HG02943 (cell line): ENCODE measurements around the gene NXF3.
"Not testable (repeated sequence)": the region's sequence is repeated elsewhere in the genome, so short reads cannot be mapped to it uniquely, and the experiment has no call there.

ENCODE experiments used
- ATAC-seq: cut with Tn5 transposase; IDR thresholded peaks from one replicate; pipeline ENCODE4 v1.9.1; 2021; ENCODE audit warnings: mild to moderate bottlenecking, low read depth, moderate library complexity; ENCODE audit not compliant: unreplicated experiment

The NXF3 gene

GRCh38 chrX:103052625-103053024, 40.3 kb downstream of the NXF3 start:
- no peak for ATAC-seq

- no peak for ATAC-seq
These were observed 41.6 kb downstream of the NXF3 start for GRCh38 chrX:103051260-103051789.

- ATAC-seq = not testable (repeated sequence)
These were observed 59.6 kb downstream of the NXF3 start for GRCh38 chrX:103033371-103033770.
